ENCODE results near the gene STOML1. TPM values are rescaled to one million over a fixed set of nuclear protein-coding genes. Genes with fewer than 3 reads are reported as not detected.
"Not testable (repeated sequence)": the region's sequence is repeated elsewhere in the genome, so short reads cannot be mapped to it uniquely, and the experiment has no call there.

Gene STOML1
- total RNA-seq, 1 donor from 2014 or later: 26.8 TPM

DNA sequence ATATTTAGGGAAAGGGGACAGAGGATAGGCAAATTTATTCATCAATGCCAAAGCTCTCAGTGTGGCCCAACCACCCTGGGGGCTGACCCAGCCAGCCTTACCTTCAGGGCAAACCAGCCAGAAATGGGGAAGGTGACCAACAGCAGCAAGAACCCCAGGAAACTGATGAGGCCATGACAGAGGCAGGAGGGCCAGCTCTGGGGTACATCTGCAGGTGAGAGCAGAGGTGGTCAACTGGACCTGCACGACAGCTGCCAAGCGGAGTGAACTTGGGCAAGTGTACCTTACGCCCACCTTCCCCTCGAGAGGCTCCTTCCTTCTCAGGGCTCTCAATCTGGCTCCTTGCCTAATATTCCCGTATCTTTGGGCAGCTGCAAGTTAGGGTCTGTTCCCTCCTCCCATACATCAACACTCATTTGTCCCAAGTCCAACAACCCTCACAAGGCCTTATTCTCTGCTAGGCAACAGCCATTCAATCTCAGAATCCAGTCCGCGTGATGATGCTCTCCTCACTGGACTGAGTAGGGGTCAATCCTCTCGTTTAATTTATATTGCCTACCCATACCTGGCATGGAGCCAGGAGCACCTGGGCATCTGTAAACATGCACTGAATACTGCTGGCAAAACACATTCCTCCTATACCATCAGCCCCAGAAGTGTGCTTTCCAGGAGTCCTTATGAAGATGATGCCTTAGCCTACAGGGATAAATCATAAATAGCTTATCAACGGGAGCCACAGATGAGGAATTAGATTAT lies 1.7 kb downstream of the STOML1 start:
- DNase-seq (no peak), ATAC-seq (ENCODE audit: poor library complexity) (no peak)
- intact Hi-C loops (cut with DNase I): loop anchor here (10.0 kb wide), 1 partner anchor 54 kb away; no protein-coding TSS in a partner anchor

DNA sequence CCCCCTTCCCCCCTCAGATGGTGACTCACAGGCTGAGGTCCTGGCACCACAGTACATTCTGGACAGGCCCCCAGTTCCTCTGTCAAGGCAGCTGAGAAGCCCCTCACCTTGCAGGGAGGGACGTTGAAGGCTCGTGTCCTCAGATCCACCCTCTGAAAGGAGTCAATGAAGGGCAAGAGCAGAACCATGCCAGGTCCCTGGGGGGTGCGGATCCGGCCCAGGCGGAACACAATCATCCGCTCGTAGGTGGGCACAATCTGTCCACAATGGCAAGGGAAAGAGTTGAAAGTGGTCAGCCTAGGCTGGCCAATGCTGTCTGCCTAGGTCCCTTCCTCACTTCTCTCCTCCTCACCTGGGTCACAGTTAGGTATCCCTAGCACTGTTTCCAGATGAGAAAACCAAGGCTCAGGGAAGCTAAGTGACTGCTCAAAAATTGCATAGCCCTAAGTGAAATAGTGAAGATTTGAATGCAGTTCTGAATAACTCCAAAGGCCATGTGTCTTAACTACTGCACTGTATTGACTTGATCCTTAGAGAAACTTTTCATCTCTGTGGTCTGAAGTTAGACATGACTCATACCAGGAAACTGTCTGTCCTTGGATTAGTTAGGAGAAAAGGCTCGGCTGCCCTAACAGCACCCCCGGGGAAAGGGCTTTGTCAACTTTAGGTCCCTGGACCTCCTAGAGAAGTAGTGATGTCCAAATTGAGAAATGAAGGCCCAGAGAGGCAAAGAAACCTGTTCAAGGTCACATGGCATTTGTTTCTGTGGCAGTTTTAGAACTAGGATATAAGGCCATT lies 2.9 kb downstream of the STOML1 start:
- ATAC-seq (ENCODE audit: poor library complexity) (no peak), DNase-seq (no peak)
- intact Hi-C loops (cut with DNase I): no loop called here

DNA sequence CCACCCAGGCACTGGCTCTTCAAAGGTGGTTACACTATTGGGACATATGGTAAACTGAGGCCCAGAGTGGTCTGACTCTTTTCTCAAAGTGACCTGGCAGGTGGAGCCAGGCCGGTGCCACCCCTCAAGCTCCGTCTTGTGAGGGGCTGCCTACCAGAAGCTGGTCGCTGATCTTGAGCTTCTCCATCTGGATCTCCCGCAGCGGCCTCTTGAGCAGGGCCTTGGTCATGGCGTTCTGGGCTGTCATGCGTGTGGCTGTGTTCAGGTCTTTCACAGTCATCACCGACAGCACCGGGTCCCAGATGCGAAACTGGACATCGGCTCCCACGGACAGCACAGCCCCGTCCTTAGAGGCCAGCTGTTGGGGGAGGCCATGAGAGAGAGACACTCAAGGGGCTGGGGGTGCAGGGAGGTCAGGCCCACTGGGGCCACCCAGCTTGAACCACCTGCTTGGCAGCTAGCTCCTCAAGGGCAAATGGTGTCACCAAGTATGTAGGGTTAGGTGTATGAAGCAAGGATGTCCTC lies 3.6 kb downstream of the STOML1 start:
- intact Hi-C loops (cut with DNase I): no loop called here
- DNase-seq (no peak), ATAC-seq (ENCODE audit: poor library complexity) (no peak)

DNA sequence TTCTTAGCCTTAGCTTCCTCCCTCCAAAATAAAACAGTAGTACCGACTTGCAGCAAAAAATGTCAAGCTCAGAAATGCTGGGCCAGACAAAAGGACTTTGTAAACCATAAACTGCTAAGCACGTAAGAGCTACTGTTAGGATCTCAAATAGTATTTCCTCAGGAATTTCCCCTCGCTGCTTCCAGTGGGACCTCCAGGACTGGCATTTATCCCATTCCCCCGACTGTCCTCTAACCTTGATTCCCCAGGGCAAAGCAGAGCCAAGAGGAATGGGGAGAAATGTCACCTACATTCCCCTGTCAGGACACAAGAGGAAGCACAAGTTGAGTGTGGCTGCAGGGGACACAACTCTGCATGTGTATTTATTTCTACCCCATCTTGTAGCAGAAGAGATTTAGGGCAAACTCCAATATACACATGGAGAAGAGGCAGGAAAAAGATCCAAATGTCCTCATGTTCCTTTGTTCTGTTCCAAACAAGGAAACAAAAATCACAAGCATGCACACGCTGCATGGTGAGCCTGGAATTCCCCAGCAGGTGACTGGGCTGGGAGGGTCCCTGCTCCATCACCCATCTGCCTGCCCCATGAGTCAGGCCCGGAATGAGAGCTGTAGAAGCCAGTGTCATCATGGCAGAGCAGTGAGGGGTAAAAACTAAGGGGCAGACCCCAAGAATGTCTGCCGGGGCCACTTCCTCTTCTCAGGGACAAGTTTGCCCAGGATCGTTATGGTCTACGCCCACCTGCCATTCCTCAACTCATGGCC lies 4.2 kb downstream of the STOML1 start:
- intact Hi-C loops (cut with DNase I): no loop called here
- no peak for DNase-seq
- ATAC-seq (ENCODE audit: poor library complexity): no peak

DNA sequence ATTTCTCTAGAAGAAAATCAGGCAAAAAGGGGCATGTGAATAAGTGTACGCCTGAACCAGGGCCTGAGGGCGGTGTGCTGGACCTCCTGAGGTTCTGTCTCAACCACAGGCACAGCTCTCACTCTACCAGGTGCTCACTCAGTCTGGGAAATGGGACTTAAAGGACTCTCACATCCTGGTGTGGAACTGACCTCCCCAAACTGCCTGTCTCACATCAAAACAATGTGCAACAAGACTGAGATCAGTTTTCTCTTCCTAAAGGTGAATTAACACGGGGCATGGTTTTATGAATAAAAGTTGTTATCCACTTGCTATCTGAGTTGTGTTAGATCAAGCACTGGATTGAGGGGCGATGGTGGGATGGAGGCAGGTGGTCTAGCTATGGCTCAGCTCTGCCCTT lies 4.8 kb downstream of the STOML1 start:
- ATAC-seq (ENCODE audit: poor library complexity): no peak
- intact Hi-C loops (cut with DNase I): no loop called here
- no peak for DNase-seq

DNA sequence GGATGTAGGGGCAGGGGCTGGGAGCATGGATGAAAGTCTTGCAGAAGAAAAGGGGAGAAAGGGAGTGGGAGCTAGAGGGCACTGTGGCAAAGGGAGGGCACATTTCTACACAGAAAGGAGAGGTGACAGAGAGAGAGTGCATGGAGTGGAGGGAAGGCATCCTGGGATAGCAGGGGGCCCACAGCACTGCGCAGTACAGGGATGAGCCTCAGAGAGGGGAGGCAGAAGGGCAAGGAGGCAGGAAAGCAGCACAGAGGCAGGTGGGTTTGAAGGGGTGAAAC lies 5.4 kb downstream of the STOML1 start:
- ATAC-seq (ENCODE audit: poor library complexity) (no peak), DNase-seq (no peak)
- intact Hi-C loops (cut with DNase I): no loop called here

DNA sequence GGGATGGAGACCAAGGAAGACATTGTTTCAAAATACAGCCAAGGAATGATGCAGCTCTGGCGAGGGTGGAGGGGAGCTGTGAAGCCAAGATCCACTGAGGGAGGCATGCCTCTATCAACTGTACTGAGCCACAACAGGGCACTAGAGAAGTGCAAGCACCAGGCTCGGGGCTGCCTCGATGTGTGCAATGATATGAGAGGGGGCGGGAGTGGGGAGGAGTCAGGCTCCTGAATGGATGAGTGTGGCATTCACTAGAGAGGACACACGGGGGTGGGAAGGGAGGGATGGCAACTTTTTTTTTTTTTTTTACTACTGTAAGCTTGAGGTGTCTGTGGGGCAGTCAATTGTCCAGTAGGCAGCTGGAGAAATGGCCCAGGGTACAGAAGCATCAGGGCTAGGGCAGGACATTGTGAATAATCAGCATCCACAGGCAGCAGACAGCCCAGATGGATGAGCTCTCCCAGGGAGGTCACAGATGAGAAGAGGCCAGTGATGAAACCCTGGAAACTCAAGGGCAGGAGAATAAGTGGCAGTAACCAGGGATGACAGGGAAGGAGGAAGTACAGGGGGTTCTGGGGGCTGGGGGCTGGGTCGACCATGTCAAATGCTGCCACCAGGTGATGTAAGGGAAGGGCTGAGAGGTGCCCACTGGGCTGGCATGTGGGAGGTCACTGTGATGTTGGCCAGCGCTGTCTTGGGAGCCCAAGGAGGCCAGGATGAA lies 5.9 kb downstream of the STOML1 start:
- intact Hi-C loops (cut with DNase I): no loop called here
- DNase-seq (no peak), ATAC-seq (ENCODE audit: poor library complexity) (no peak)

DNA sequence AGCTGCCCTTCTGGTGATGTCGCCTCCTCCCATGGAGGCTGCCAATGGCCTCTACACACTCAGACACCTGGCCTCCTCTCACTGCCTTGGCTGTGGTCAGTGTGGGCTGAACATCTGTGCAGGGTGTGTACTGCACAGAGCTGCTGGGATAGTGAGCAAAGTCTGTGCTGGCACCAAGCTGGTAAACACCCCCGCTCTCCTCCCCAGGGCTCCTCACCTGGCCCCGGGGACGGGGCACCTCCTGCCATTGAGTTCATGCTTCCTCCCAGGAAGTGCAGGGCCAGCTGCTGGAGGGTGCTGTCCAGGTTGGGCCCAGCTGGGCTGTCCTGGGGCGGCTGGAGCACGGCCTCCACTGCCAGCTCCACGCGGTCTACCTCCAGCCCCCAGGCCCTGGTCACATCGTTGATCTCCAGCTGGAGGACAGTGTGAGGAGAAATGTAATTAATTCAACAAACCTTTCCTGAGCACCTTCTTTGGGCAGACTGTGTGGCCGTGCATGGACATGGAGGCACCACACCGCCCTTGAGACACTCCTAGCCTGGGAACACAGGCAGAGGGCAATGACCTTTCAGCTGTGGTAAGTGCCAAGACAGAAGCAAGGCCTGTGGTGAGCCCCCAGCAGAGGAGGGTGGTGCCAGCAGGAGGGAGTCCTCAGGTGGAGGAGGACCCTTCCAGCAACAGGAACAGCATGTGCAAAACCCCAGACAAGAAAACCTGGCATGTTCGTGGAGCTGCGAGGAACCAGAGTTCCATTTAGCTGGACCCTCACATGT lies 6.8 kb downstream of the STOML1 start:
- intact Hi-C loops (cut with DNase I): no loop called here
- no peak for ATAC-seq (ENCODE audit: poor library complexity)
- DNase-seq: no peak

DNA sequence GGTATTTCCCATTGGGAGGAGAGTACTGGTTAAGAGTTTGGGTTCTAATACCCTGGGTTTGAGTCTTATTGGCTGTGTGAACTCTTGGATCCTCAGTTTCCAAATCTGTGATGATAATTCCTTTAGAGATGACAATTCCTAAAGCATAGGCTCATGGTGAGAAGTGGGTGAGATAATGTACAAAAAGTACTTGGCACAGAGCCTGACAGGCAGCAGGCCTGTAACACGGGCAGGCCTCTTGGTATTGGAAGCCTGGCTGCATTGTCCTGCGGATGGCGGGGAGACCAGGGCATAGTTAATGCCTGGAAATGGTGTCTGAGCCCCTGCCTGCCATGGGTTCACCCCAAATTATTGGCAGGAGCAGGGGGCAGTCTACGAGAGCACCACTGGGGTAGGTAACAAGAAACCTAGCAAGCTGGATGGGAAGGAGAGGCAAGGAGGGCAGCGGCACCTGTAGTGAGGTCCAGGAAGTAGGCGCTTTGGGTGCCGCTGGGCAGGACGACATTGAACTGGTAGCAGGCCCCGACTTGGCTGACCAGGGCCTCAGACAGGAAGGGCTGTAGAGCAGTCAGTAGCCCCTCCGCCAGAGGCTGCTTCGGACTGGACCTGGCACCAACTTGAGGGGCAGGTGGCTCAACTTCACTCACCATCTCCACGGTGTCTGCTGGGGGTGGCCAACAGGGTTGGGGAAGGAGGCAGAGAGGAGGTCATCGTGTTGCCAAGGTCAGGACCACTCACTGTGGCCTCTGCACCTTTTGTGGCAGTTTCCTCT lies 7.7 kb downstream of the STOML1 start:
- intact Hi-C loops (cut with DNase I): no loop called here
- DNase-seq (no peak), ATAC-seq (ENCODE audit: poor library complexity) (peak; percentile 8)

DNA sequence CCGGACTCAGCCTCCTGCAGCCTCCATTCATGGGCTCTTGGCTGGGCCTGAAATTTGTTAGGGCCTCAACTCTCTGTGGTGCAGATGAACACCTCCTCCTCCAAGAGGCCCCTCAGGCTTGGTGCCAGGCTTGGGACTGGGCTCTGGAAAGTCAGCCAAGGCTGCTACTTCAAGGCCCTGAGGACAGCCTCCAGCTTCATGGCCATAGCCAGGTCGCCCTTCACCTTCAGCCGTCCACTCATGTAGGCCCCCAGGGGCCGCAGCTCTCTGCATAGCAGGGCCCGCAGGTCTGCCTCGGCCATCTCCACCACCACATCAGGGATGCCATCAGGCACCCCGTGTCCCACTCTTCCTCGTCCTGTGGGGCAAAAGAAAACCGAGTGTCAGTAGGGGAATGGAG lies 8.3 kb downstream of the STOML1 start:
- DNase-seq: no peak
- intact Hi-C loops (cut with DNase I): no loop called here
- no peak for ATAC-seq (ENCODE audit: poor library complexity)

DNA sequence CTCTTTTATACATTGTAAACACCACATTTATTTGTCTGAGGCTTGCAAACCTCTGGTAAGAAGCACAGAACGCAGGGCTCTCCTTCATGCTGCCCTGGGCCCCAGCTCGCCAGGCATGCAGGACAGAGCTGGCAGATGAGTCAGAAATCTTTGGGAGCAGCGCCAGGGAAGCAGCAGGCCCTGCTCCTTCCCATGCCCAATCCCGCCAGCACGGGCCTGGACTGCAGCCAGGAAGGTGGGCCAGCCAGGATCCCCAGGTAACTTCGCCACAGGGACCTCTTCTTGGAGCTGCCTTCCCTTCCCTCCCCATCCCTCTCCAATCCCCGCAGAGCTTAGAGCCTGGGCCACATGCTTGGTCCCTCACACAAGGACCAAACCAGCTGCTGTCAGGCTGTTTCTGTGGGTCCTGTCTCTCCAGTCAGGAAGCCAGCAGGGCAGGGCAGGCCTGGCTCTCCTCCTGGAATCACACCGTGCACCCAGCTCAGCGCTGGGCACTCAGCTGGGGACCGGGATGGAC lies 8.8 kb downstream of the STOML1 start:
- intact Hi-C loops (cut with DNase I): no loop called here
- peak; percentile 77 for DNase-seq
- peak; percentile 69 for ATAC-seq (ENCODE audit: poor library complexity)

DNA sequence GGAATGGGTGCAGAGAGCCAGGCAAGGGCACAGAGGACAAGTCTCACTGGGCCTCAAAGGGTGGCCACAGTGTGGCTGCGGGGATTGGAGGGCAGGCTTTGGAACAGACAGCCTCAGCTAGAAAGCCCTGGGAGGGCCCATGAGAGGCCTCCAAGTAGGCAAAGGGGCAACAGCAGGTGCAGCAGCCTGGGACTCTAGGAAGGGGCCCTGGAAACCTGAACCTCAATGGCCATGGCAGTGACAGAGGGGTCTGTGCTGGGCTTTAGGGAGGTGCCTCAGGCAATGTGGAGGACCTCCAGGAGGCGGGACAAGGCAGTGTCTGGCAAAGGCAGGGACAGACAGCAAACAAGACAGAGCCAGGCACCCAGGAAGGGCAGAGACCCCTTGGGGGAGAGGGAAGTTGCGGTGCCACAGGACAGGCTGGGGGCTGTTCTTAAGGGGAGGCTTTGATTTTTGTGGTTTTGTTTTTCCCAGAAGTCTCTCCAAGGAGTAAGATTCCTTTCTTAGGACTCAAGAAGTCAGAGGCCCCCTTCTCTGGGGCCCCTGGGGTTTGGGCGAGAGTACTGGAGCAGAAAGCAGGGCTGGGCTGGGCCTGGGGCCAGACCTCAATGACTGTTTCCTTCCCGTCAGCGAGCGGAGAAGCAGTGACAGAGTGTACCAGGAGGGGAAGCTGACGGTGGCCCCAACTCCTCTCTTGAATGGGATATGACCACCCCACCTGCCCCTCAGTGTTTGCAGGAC lies 9.7 kb downstream of the STOML1 start:
- peak; percentile 93 for DNase-seq
- intact Hi-C loops (cut with DNase I): no loop called here
- peak; percentile 91 for ATAC-seq (ENCODE audit: poor library complexity)

DNA sequence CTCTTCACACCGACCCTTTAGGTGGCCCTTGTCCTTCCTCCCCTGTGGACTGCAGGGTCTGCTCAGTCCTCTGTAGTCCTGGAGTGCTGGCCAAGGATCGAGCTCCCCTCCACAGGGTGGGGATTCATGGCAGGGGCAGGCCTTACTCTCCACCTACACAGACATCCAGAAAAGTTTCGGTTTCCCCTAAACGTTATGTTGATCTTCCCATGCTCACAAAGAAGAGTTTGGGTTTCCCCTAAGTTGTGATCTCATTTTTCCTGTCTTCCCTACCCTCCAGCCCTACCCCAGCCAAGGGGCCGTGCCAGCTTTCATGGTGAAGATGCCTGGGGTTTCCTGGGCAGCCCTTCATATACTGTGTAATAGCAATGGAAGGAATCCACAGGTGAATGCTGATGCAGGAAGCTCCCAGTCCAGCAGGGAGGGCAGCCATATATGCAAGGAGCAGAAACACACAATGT lies 10.3 kb downstream of the STOML1 start:
- no peak for DNase-seq
- ATAC-seq (ENCODE audit: poor library complexity): no peak
- intact Hi-C loops (cut with DNase I): no loop called here

DNA sequence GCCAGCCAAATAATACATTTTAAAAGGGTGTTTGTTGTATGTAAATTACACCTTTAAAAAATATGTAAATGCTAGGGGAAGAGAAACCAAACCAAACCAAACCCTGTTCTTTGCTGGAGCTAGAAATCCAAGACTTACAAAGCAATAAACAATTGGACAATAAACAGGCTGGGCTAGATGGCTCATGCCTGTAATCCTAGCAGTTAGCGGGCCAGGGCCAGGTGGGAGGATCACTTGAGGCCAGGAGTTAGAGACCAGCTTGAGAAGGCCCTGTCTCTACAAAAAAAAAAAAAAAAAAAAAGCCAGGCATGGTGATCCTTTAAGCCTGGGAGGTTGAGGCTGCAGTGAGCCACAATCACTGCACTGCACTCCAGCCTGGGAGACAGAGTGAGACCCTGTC lies 12.5 kb downstream of the STOML1 start:
- intact Hi-C loops (cut with DNase I): no loop called here
- no peak for ATAC-seq (ENCODE audit: poor library complexity)
- no peak for DNase-seq

DNA sequence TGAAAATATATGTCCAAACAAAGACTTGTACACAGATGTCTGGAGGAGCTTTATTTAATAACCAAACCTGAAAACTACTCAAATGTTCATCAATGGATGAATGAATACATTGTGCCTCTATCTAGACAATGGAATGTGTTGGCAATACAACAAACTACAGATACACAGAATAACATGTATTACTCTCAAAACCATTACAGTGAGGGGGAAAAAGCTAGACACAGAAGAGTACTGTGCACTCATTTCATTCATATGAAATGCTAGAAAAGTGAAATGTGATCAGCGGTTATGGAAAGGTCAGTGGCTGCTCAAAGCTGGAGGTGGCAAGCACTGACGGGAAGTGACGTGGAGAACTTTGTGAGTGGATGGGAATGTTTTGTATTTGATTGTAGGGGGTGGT lies 13.2 kb downstream of the STOML1 start:
- DNase-seq (no peak), ATAC-seq (ENCODE audit: poor library complexity) (no peak)
- intact Hi-C loops (cut with DNase I): no loop called here

DNA sequence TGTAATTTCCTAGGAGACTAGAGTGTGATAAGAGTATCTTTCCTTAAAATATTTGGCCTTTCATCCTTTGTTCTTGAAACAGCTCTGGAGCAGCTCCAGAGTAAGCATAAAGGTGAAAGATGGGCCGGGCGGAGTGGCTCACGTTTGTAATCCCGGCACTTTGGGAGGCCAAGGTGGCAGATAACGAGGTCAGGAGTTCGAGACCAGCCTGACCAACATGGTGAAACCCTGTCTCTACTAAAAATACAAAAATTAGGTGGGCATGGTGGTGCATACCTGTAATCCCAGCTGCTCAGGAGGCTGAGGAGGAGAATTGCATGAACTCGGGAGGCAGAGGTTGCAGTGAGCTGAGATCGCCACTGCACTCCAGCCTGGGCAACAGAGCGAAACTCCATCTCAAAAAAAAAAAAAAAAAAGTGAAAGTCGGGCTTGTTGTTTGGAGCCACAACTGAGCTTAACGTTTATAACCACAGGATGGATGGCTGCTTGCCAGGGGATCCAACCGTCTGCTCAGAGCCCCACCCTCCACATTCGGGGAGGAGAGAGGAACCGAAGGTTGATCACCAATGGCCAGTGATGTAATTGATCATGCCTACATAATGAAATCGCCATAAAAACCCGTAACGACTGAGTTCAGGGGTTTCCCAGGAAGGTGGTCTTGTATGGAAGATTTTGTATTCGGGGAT lies 16.5 kb downstream of the STOML1 start:
- DNase-seq; ATAC-seq (ENCODE audit: poor library complexity); intact Hi-C loops (cut with DNase I): not testable (repeated sequence)

All from Right ventricle myocardium superior (tissue), 1 donor.